HAP-1 (cell line): Measurements from ENCODE around the gene SPIRE1.
"Not testable (repeated sequence)": the region's sequence is repeated elsewhere in the genome, so short reads cannot be mapped to it uniquely, and the experiment has no call there.

Experiments
- DNase-seq, 2 experiments: peaks; one replicate each; pipeline ENCODE4 v3.0.0-alpha.2; 2016 to 2020; ENCODE audit warnings: low spot score in 2 of 2
- H3K27me3 ChIP-seq: fragments of 250-450 bp; sonication (Bioruptor Pico); 2 replicates; pipeline ENCODE4 v1.5.1; 2020; ENCODE audit warnings: low read depth, mild to moderate bottlenecking, moderate library complexity
- H3K36me3 ChIP-seq: fragments of 250-450 bp; sonication (Bioruptor Pico); replicated peaks from 2 replicates; pipeline ENCODE4 v1.5.1; 2020; ENCODE audit warnings: mild to moderate bottlenecking
- H3K4me1 ChIP-seq: fragments of 250-450 bp; sonication (Bioruptor Pico); 2 replicates; pipeline ENCODE4 v1.5.1; 2020; ENCODE audit warnings: mild to moderate bottlenecking
- H3K4me3 ChIP-seq: fragments of 250-450 bp; sonication (Bioruptor Pico); 2 replicates; pipeline ENCODE4 v1.5.1; 2020; ENCODE audit warnings: mild to moderate bottlenecking, moderate library complexity
- H3K9me3 ChIP-seq: fragments of 250-450 bp; sonication (Bioruptor Pico); 2 replicates; pipeline ENCODE4 v1.5.1; 2020; ENCODE audit warnings: mild to moderate bottlenecking, moderate library complexity
- in situ Hi-C: fragments of 300-500 bp; cut with MboI; formaldehyde crosslinking; loops from 3 replicates; pipeline ENCODE4 v1.14.3; 2020; ENCODE audit warnings: low sequenced_read_pairs, inconsistent platforms, mixed read lengths

SPIRE1 gene

DNA sequence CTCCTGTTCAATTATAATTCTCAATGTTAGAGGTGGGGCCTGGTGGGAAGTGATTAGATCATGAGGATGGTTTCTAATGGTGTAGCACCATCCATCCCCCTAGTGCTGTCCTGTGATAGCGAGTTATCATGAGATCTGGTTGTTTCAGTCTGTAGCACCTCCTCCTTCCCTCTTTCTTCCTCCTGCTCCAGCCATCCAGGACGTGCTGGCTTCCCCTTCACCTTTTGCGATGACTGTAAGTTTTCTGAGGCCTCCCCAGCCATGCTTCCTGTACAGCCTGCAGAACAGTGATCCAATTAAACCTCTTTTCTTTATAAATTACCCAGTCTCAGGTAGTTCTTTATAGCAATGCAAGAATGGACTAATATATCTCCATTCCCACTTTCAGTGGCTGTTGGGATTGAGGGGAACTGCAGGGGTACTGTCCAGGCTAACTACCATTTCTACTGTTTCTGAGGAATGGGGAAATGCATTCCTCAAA is 19.2 kb downstream of the SPIRE1 start:
- Histone ChIP-seq H3K9me3 (no peaks in the 10 kb centered on the region), H3K36me3 (no peaks in the 10 kb centered on the region; the same call in 1 of the 2 replicates), H3K4me1 (peaks cover 4% of the 10 kb centered on the region), H3K4me3 (no peak overlapping the region), H3K27me3 (no peaks in the 10 kb centered on the region)
- in situ Hi-C loops, result no loop called here
- DNase-seq, result no peak

DNA sequence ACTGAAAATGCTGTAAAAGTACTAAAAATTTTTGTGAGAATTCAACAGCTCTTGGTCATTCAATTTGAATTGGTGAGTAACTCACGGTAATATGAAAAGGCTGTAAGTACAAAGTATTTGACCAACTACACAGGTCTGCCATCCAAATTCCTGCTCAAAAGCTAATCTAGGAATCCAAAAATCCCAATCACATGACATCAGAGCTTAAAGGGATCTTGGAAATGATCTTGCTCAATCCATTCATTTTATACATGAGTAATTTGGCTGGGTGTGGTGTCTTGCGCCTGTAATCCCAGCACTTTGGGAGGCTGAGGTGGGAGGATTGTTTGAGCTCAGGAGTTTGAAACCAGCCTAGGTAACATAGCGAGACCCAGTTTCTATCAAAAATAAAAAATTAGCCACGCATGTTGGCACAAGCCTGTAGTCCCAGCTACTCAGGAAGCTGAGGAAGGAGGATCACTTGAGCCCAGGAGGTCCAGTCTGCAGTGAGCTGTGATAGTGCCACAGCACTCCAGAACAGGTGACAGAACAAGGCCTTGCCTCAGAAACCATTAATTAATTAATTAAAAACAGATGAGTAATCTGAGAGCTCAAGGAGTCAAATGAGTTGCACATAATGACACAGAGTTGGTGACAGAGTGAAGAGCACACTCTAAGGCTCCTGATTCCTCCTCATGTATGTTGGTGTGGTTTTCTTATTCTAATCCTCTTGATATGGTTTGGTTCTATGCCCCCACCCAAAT is 19.8 kb downstream of the SPIRE1 start:
- peaks cover 4% of the 10 kb centered on the region for H3K4me1 ChIP-seq
- in situ Hi-C loops, result no loop called here
- no peak for DNase-seq
- H3K36me3 ChIP-seq, result no peaks in the 10 kb centered on the region; the same call in 1 of the 2 replicates
- H3K9me3 ChIP-seq, result no peaks in the 10 kb centered on the region
- no peaks in the 10 kb centered on the region for H3K27me3 ChIP-seq
- no peak overlapping the region for H3K4me3 ChIP-seq

DNA sequence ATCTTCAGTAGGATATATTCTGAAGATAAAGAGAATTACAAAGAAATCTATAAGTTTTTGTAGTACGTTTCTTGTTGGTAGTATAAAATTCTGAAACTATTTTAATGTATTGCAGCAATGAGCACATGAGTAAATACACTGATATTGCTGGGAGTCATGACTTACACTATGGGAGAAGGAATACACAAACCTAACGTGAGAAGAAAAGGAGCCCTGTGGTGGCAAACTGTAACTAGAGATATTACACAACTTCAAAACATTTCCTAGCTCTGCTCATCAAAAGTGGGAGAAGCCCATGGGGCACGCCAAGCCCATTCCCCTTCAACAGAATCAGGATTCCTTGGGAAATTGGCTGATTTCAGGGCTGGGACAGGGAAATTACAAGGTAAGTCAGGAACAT is 20.5 kb downstream of the SPIRE1 start:
- Histone ChIP-seq H3K36me3 (no peaks in the 10 kb centered on the region; the same call in 1 of the 2 replicates), H3K4me3 (no peak overlapping the region), H3K4me1 (peaks cover 4% of the 10 kb centered on the region), H3K9me3 (no peaks in the 10 kb centered on the region), H3K27me3 (no peaks in the 10 kb centered on the region)
- in situ Hi-C loops, result no loop called here
- DNase-seq, result no peak

DNA sequence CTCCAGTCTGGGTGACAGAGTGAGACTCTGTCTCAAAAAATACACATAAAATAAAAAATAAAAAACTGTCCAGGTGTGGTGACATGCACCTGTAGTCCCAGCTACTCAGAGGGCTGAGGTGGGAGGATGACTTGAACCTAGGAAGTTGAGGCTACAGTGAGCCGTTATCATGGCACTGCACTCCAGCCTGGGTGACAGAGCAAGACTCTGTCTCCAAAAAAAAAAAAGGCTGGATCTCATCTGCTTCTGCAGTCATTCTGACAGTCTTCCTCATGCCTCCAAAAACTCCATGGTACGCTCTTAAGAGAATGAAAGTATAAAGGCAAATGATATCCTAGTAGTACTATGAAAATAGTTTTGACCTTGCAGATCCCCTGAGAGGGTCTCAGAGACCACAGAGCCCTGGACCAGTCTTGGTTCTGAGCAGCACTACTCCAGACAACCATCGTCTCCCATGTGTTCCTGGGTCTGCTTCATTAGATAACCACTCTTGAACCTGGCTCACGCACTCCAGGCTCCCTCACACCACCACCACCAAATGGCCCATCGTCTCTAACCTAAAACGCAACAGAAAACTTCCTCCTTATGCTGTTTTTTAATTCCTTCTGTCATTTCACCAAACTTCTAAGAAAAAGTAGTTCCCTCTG is 26.0 kb downstream of the SPIRE1 start:
- in situ Hi-C loops, result no loop called here
- no peak for DNase-seq
- Histone ChIP-seq H3K27me3 (no peaks in the 10 kb centered on the region), H3K4me1 (peaks cover 4% of the 10 kb centered on the region), H3K9me3 (no peaks in the 10 kb centered on the region), H3K4me3 (no peak overlapping the region), H3K36me3 (no peaks in the 10 kb centered on the region; the same call in none of the 2 replicates)

DNA sequence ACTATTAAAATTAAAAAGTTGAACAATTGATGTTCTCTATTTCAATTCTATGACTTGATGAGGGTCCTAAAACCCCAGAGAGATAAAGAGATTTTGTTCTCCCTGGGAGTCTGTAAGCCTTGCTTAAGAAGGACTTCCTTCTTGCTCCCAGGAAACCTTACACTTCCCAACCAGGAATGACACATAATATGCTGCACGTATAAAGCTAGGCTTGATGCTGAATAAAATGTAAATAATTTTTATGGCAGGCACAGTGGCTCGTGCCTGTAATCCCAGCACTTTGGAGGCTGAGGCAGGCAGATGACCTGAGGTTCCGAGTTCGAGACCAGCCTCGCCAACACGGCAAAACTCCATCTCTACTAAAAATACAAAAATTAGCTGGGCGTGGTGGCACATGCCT is 27.8 kb downstream of the SPIRE1 start:
- H3K9me3 ChIP-seq, result no peaks in the 10 kb centered on the region
- in situ Hi-C loops, result no loop called here
- H3K27me3 ChIP-seq, result no peaks in the 10 kb centered on the region
- no peak overlapping the region for H3K4me3 ChIP-seq
- H3K4me1 ChIP-seq, result peaks cover 6% of the 10 kb centered on the region
- DNase-seq, result no peak
- no peaks in the 10 kb centered on the region; the same call in none of the 2 replicates for H3K36me3 ChIP-seq

DNA sequence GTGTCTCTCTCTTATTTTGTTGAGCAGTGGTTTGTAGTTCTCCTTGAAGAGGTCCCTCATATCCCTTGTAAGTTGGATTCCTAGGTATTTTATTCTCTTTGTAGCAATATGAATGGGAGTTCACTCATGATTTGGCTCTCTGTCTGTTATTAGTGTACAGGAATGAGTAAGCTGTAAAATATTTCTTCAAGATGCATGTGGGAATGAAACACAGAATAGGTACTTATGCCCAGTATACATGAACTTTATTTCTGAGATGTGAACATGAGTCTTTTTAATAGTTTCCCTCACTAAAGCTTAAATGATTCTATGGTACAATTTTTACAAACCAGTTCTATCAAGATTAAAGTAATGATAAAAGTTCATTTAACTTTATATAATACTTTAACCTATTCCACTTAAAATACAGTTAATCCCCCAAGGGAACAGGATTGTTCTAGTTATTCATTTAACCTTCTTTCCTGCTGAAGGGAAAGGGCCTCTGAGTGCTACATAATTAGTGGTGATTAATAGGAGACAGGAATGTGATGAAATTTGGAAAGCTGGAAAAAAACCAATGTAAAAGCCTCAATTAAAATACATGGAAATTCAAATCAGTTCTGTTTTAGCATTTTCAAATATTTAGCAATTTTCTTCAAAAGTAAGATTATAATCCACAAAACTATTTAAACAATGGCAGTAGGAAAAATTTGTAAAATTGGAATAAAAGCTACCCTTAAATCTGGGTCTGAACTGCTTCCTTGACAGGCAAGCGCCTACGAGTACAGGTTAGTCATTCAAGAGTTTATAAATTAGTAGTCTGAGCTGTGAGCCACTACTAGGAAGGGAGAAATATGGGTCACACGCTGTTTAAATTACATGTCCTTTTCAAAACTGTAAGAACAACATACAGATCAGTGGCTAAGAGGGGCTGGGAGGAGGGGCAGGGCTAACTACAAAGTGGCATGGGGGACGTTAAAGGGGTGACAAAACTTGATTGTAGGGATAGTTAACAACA is 28.9 kb downstream of the SPIRE1 start:
- no peak for DNase-seq
- H3K36me3 ChIP-seq, result no peaks in the 10 kb centered on the region; the same call in 1 of the 2 replicates
- no peaks in the 10 kb centered on the region for H3K9me3 ChIP-seq
- no peak overlapping the region for H3K4me3 ChIP-seq
- in situ Hi-C loops, result no loop called here
- H3K27me3 ChIP-seq, result no peaks in the 10 kb centered on the region
- peaks cover 6% of the 10 kb centered on the region for H3K4me1 ChIP-seq

DNA sequence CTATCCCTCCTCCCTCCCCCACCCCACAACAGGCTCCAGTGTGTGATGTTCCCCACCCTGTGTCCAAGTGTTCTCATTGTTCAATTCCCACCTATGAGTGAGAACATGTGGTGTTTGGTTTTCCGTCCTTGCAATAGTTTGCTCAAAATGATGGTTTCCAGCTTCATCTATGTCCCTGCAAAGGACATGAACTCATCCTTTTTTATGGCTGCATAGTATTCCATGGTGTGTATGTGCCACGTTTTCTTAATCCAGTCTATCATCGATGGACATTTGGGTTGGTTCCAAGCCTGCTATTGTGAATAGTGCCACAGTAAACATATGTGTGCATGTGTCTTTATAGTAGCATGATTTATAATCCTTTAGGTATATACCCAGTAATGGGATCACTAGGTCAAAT is 30.7 kb downstream of the SPIRE1 start:
- H3K4me3 ChIP-seq, H3K4me1 ChIP-seq, H3K36me3 ChIP-seq, H3K9me3 ChIP-seq, H3K27me3 ChIP-seq, in situ Hi-C loops, DNase-seq: not testable (repeated sequence)

DNA sequence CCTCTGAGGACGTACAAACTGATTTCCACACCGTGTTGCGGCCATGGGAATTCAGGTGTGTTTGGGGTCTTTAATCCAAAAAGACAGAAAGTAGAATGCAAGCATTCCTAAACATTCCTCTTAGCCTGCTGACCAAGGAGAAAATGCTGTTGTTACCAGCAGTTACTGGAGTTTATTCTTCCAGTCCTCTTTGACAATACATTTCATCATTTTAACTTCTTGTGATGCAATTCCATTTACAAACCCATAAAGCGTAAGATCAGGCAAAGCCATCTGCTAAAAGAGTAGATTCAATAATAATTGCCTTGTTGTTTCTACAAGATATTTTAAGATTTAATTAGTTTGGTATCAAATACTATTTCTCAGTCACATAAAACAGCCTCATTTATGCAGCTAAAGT is 32.7 kb downstream of the SPIRE1 start:
- peaks cover 6% of the 10 kb centered on the region for H3K4me1 ChIP-seq
- H3K4me3 ChIP-seq, result no peak overlapping the region
- DNase-seq, result no peak
- H3K27me3 ChIP-seq, result no peaks in the 10 kb centered on the region
- no peaks in the 10 kb centered on the region for H3K9me3 ChIP-seq
- H3K36me3 ChIP-seq, result no peaks in the 10 kb centered on the region; the same call in 1 of the 2 replicates
- in situ Hi-C loops, result no loop called here

DNA sequence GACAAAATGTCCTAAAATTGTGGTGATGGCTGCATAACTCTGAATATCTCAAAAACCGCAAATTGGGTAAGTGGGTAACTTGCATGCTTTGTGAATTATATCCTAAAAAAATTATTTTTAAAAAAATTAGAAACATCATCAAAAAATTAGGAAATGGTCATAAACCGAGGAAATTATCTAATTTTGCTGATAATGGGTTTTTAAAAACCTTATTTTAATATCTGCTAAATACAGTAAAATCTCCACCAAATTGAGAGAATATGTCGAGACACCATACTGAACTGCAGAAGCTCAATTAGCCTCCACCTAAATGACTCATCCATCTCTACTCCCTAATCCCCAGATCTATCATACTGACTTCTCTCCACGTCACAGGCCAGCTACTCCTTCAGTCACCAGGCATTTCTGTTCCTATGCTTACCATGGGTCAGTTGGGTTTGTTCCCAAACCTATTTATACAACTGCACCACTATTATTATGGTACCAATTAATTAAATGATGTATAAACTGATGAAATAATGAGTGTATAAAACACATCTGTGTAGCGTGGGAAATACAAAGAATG is 36.1 kb downstream of the SPIRE1 start:
- H3K4me3 ChIP-seq, result no peak overlapping the region
- DNase-seq, result no peak
- 0 out of 2 replicates have a peak, but pooled peaks cover 3% of the 10 kb centered on the region for H3K4me1 ChIP-seq
- no peaks in the 10 kb centered on the region for H3K36me3 ChIP-seq
- in situ Hi-C loops, result no loop called here
- no peaks in the 10 kb centered on the region for H3K9me3 ChIP-seq
- H3K27me3 ChIP-seq, result no peaks in the 10 kb centered on the region

DNA sequence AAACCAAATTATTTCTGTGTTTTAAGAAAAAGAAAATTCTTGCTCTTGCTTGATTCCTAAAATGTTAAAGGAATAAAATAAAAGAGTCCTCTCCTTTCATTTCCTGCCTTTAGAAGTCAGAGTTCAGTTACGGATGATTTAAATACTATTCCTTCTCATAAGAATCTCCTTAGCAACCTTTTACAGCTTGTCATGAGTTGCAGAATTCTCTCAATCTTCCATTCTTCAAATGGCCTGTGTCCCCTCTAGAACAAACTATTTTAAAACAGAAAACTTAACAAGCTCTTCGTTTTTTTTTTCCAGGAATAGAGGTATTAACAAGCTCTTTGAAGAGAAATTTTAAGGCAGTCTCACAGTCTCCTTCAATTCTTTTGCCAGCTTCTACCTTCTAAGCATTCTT is 42.2 kb downstream of the SPIRE1 start:
- Histone ChIP-seq H3K9me3 (no peaks in the 10 kb centered on the region), H3K27me3 (no peaks in the 10 kb centered on the region), H3K4me3 (no peak overlapping the region), H3K4me1 (no peaks in the 10 kb centered on the region), H3K36me3 (no peaks in the 10 kb centered on the region)
- no peak for DNase-seq
- in situ Hi-C loops, result no loop called here

DNA sequence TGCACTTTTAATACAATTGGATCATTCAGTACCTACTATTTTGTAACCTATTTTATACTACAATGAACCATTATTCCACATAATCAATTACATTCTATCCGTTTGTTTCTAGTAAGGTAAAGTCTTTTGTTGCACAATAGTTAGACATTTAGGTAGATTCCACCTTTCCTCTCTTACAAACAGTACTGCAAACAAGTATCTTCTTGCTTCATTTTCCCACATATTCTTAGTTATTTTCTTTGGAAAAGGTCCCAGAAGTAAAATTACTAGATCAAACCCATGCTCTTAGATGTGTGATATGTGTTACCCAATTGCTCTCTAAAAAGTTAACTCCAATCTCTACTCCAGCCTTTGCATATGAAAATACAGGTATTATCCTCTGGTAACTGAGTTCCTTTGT is 49.6 kb downstream of the SPIRE1 start:
- no peaks in the 10 kb centered on the region for H3K27me3 ChIP-seq
- in situ Hi-C loops, result no loop called here
- no peak overlapping the region for H3K4me3 ChIP-seq
- DNase-seq, result no peak
- H3K9me3 ChIP-seq, result no peaks in the 10 kb centered on the region
- no peaks in the 10 kb centered on the region for H3K36me3 ChIP-seq
- peaks cover 12% of the 10 kb centered on the region; the same call in 1 of the 2 replicates for H3K4me1 ChIP-seq

DNA sequence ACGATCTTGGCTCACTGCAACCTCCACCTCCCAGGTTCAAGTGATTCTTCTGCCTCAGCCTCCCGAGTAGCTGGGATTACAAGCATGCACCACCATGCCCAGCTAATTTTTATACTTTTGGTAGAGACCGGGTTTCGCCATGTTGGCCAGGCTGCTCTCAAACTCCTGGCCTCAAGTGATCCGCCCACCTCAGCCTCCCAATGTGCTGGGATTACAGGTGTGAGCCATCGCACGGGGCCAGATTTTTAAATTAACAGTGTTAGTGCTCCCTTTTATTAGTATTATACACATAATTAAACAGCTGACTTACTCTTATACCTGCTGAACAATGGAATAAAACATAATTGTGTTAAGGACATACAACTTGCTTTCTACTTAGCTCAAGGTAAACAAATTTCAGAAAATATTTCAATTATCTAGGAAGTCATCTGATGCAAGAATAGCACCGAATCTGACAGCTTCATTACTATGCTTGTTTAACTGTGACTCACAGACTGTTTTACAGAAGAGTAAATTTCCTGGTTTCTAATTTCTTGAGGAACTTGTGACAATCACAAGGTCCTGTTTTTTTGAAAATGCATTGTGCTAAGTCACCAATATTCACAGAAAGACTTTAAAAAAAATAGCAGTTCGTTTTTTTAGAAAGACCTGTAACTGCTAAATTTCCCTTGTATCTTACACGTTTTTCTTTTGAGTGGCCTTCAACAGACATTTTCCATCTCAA is 51.2 kb downstream of the SPIRE1 start:
- H3K36me3 ChIP-seq, result no peaks in the 10 kb centered on the region
- no peak overlapping the region for H3K4me3 ChIP-seq
- H3K4me1 ChIP-seq, result peaks cover 12% of the 10 kb centered on the region; the same call in 1 of the 2 replicates
- in situ Hi-C loops, result no loop called here
- no peaks in the 10 kb centered on the region for H3K27me3 ChIP-seq
- no peaks in the 10 kb centered on the region for H3K9me3 ChIP-seq
- no peak for DNase-seq
